Smooth muscle cell (in vitro differentiated cells): ENCODE measurements around the gene TOM1L2. TPM values are rescaled to one million over a fixed set of nuclear protein-coding genes. Genes with fewer than 3 reads are reported as not detected.

Experiments used
- DNase-seq: peaks from one replicate; lab custom pipeline; 2025; ENCODE audit not compliant: unreplicated experiment; lab: John Stamatoyannopoulos, UW
- H2AFZ ChIP-seq: fragments of 200-600 bp; sonication (generic); 2 replicates; pipeline ENCODE4 v1.6.0; 2016; ENCODE audit warnings: antibody characterized with exemption, low read depth, mild to moderate bottlenecking
- H3F3A ChIP-seq: fragments of 200-600 bp; sonication (generic); 2 replicates; pipeline ENCODE4 v1.6.0; 2017; ENCODE audit warnings: antibody characterized with exemption, low read depth
- H3K27ac ChIP-seq: fragments of 200-600 bp; sonication (generic); 2 replicates; pipeline ENCODE4 v1.5.1; 2016; ENCODE audit warnings: low read depth, mild to moderate bottlenecking
- H3K27me3 ChIP-seq: fragments of 200-600 bp; sonication (generic); 2 replicates; pipeline ENCODE4 v1.6.1; 2016; ENCODE audit warnings: low read depth, mild to moderate bottlenecking
- H3K36me3 ChIP-seq: fragments of 200-600 bp; sonication (generic); 2 replicates; pipeline ENCODE4 v1.5.1; 2016; ENCODE audit warnings: low read depth
- H3K4me1 ChIP-seq: fragments of 200-600 bp; sonication (generic); 2 replicates; pipeline ENCODE4 v1.5.1; 2016; ENCODE audit warnings: low read depth
- H3K4me2 ChIP-seq: fragments of 200-600 bp; sonication (generic); 2 replicates; pipeline ENCODE4 v1.6.0; 2016; ENCODE audit warnings: mild to moderate bottlenecking
- H3K4me3 ChIP-seq: fragments of 200-600 bp; sonication (generic); 2 replicates; pipeline ENCODE4 v1.5.1; 2016; ENCODE audit warnings: mild to moderate bottlenecking
- H3K79me2 ChIP-seq: fragments of 200-600 bp; sonication (generic); 2 replicates; pipeline ENCODE4 v1.6.0; 2016; ENCODE audit warnings: low read depth, mild to moderate bottlenecking
- H3K9ac ChIP-seq: fragments of 200-600 bp; sonication (generic); 2 replicates; pipeline ENCODE4 v1.6.0; 2016; ENCODE audit warnings: low read depth
- H3K9me3 ChIP-seq: fragments of 200-600 bp; sonication (generic); replicated peaks from 2 replicates; pipeline ENCODE4 v1.5.1; 2016; ENCODE audit warnings: low read depth
- H4K20me1 ChIP-seq: fragments of 200-600 bp; sonication (generic); 2 replicates; pipeline ENCODE4 v1.6.0; 2016; ENCODE audit warnings: low read depth
- WGBS: methylation state at CpG from one replicate; pipeline ENCODE4 v1.1.7; 2016; ENCODE audit warnings: low lambda C conversion rate; 5-methylcytosine and 5-hydroxymethylcytosine counted together
- polyA plus RNA-seq: library from polyadenylated mRNA; unstranded; fragments of >200 nt; fragmentation: Nextera tagmentation; extraction: Ambion mirVana; gene quantifications from 2 replicates; pipeline ENCODE4 v1.2.1, GENCODE V29; 2016
- total RNA-seq: library from RNA; depleted of rRNA; stranded (reverse); fragments of >200 nt; gene quantifications from 2 replicates; pipeline ENCODE4 v1.2.3, GENCODE V29; 2014
- TF ChIP-seq, protein P1 (sequence below): fragments of 200-600 bp; sonication (generic); IDR thresholded peaks from 2 replicates; pipeline ENCODE4 v1.5.1; 2017; ENCODE audit warnings: borderline replicate concordance, mild to moderate bottlenecking, antibody characterized with exemption; ENCODE audit not compliant: insufficient read depth, poor library complexity, severe bottlenecking

The TOM1L2 gene
- total and polyA plus RNA-seq, 2 experiments from 2014 or later: 20.3 to 27.0 TPM

DNA sequence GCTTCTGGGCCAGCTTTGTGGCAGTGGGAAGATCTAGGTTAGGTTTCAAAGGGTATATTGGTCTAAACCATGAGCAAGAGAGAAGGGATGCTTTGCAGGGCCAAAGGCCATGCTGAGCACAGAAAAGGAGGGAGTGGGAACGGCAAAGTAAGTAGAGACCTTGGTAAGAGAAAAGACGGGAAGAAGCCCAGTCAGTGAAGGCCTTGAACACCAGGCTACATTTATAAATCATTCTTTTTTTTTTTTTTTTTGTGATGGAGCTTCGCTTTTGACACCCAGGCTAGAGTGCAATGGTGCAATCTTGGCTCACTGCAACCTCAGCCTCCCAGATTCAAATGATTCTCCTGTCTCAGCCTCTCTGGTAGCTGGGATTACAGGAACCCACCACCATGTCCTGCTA lies 18.1 kb downstream of the TOM1L2 start:
- Histone ChIP-seq H4K20me1 (peaks cover 50% of the 10 kb centered on the region), H3K9me3 (no peaks in the 10 kb centered on the region), H3K4me3 (no peak overlapping the region), H3K9ac (no peak overlapping the region), H2AFZ (no peak overlapping the region), H3K36me3 (no peaks in the 10 kb centered on the region), H3F3A (peaks cover 12% of the 10 kb centered on the region), H3K27ac (no peak overlapping the region), H3K79me2 (peaks cover 56% of the 10 kb centered on the region), H3K4me2 (no peak overlapping the region), H3K4me1 (no peaks in the 10 kb centered on the region), H3K27me3 (no peaks in the 10 kb centered on the region)
- DNase-seq: no peak
- 93% methylated on average over 3 of the region's 3 CpGs for WGBS
- TF ChIP-seq, protein P1, sequence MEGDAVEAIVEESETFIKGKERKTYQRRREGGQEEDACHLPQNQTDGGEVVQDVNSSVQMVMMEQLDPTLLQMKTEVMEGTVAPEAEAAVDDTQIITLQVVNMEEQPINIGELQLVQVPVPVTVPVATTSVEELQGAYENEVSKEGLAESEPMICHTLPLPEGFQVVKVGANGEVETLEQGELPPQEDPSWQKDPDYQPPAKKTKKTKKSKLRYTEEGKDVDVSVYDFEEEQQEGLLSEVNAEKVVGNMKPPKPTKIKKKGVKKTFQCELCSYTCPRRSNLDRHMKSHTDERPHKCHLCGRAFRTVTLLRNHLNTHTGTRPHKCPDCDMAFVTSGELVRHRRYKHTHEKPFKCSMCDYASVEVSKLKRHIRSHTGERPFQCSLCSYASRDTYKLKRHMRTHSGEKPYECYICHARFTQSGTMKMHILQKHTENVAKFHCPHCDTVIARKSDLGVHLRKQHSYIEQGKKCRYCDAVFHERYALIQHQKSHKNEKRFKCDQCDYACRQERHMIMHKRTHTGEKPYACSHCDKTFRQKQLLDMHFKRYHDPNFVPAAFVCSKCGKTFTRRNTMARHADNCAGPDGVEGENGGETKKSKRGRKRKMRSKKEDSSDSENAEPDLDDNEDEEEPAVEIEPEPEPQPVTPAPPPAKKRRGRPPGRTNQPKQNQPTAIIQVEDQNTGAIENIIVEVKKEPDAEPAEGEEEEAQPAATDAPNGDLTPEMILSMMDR: no peak

DNA sequence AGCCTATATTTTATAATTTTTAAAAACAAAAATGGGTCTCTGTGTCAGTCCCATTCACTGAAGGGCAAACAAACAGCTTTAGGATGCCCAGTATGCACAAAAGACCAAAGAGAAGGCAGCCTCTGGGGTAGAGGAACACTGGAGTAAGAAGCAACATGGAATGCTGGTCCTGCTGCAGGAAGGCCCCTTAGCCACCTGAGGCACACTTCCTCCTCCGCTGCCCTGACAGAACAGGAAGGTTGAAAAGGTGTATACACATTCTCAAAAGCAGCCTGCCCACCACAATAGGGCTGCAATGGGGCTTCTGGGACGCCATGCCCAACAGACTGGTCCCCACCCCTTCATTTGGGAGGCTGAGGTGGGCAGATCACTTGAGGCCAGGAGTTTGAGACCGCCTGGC lies 19.5 kb downstream of the TOM1L2 start:
- peaks cover 66% of the 10 kb centered on the region for H3K79me2 ChIP-seq
- H3K9ac ChIP-seq: no peak overlapping the region
- no peak for DNase-seq
- H3K4me3 ChIP-seq: no peak overlapping the region
- TF ChIP-seq, protein P1: no peak
- H3K27me3 ChIP-seq: no peaks in the 10 kb centered on the region
- H2AFZ ChIP-seq: no peak overlapping the region
- no peaks in the 10 kb centered on the region for H3K4me1 ChIP-seq
- peak overlapping the region; percentile 44 for H3K27ac ChIP-seq
- peaks cover 5% of the 10 kb centered on the region for H3F3A ChIP-seq
- WGBS: 96% methylated on average over 3 of the region's 3 CpGs
- H4K20me1 ChIP-seq: peaks cover 61% of the 10 kb centered on the region
- no peak overlapping the region for H3K4me2 ChIP-seq
- no peaks in the 10 kb centered on the region for H3K9me3 ChIP-seq
- no peaks in the 10 kb centered on the region for H3K36me3 ChIP-seq

DNA sequence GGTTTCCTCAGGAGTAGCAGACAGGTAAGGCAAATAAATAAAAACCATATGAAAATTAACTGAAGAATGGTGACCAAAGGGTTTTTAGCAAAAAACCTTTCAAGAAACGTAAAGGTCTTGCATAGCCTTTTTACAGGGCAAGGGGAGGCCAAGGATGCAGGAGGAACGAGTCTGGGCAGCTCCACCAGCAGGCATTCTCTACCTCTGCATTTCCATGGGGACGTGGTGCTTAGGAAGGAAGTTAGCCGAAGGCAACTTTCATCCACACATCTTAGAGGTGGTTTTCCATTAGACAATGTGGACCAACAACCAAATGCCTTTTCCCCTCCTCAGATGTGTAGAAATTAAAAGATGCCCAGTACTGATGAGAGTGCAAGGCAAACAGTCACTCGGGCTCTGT lies 20.7 kb downstream of the TOM1L2 start:
- Histone ChIP-seq H4K20me1 (peaks cover 72% of the 10 kb centered on the region), H3K27me3 (no peaks in the 10 kb centered on the region), H3F3A (no peaks in the 10 kb centered on the region), H3K36me3 (no peaks in the 10 kb centered on the region), H3K9ac (no peak overlapping the region), H3K9me3 (no peaks in the 10 kb centered on the region), H3K4me2 (no peak overlapping the region), H2AFZ (no peak overlapping the region), H3K79me2 (peaks cover 70% of the 10 kb centered on the region), H3K4me1 (no peaks in the 10 kb centered on the region), H3K27ac (peak overlapping the region; percentile 44), H3K4me3 (no peak overlapping the region)
- TF ChIP-seq, protein P1: no peak
- no peak for DNase-seq
- 62% methylated on average over 5 of the region's 5 CpGs for WGBS

DNA sequence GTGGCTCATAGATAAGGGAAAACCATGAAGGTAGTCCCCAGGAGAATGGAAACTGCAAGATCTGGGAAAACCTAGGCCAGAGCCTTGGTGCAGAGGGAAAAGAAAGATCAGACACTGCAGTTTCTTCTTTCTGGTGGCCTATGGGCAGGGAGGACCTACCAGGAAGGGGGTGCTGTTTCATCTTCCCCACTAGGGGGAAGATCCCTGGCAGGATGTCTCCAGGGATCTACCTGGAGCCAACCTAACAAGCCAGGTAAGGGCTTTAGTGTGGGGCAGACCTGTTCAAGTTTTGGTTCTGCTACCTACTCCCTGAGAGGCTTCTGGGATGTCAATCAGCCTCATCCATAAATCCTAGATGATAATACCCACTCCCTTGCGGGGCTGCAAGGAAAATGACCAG lies 21.4 kb downstream of the TOM1L2 start:
- H3K9me3 ChIP-seq: no peaks in the 10 kb centered on the region
- no peak overlapping the region for H3K4me2 ChIP-seq
- H2AFZ ChIP-seq: no peak overlapping the region
- TF ChIP-seq, protein P1: peak; percentile 24
- H3K4me1 ChIP-seq: no peaks in the 10 kb centered on the region
- WGBS: 84% methylated on average over 1 of the region's 1 CpG
- H3F3A ChIP-seq: no peaks in the 10 kb centered on the region
- peak overlapping the region; percentile 44 for H3K27ac ChIP-seq
- DNase-seq: no peak
- no peaks in the 10 kb centered on the region for H3K36me3 ChIP-seq
- no peak overlapping the region for H3K9ac ChIP-seq
- no peaks in the 10 kb centered on the region for H3K27me3 ChIP-seq
- H3K4me3 ChIP-seq: no peak overlapping the region
- H3K79me2 ChIP-seq: peaks cover 70% of the 10 kb centered on the region
- peaks cover 79% of the 10 kb centered on the region for H4K20me1 ChIP-seq
